Loucy (cell line): ENCODE measurements around the gene SLC29A4.
"Not testable (repeated sequence)": the region's sequence is repeated elsewhere in the genome, so short reads cannot be mapped to it uniquely, and the experiment has no call there.

Source experiments
- H2AFZ ChIP-seq: fragments of 200-600 bp; sonication (generic); 2 replicates; pipeline ENCODE4 v1.6.0; 2016; ENCODE audit warnings: antibody characterized with exemption, mild to moderate bottlenecking, low read length, moderate library complexity
- H3F3A ChIP-seq: fragments of 200-600 bp; 2 replicates; pipeline ENCODE4 v1.6.0; 2016; ENCODE audit warnings: antibody characterized with exemption, low read depth, mild to moderate bottlenecking
- H3K27me3 ChIP-seq: fragments of 200-600 bp; sonication (generic); 2 replicates; pipeline ENCODE4 v1.6.1; 2014; ENCODE audit warnings: low read length, mild to moderate bottlenecking; ENCODE audit not compliant: insufficient read depth, poor library complexity, severe bottlenecking
- H3K36me3 ChIP-seq: fragments of 200-600 bp; sonication (generic); 2 replicates; pipeline ENCODE4 v1.6.1; 2016; ENCODE audit warnings: low read length; ENCODE audit not compliant: insufficient read depth
- H3K4me1 ChIP-seq: fragments of 200-600 bp; sonication (generic); 2 replicates; pipeline ENCODE4 v1.5.1; 2014; ENCODE audit warnings: low read length, mild to moderate bottlenecking; ENCODE audit not compliant: insufficient read depth, poor library complexity, severe bottlenecking
- H3K4me2 ChIP-seq: fragments of 200-600 bp; sonication (generic); 2 replicates; pipeline ENCODE4 v1.6.0; 2014; ENCODE audit warnings: antibody characterized with exemption, low read length, low read depth, mild to moderate bottlenecking; ENCODE audit not compliant: poor library complexity, severe bottlenecking
- H3K4me3 ChIP-seq: fragments of 200-600 bp; sonication (generic); 2 replicates; pipeline ENCODE4 v1.5.1; 2014; ENCODE audit warnings: low read length, mild to moderate bottlenecking, mixed read lengths; ENCODE audit not compliant: poor library complexity, severe bottlenecking
- H3K79me2 ChIP-seq: fragments of 200-600 bp; sonication (generic); 2 replicates; pipeline ENCODE4 v1.6.1; 2014; ENCODE audit warnings: low read length; ENCODE audit not compliant: insufficient read depth
- H3K9ac ChIP-seq: fragments of 200-600 bp; sonication (generic); 2 replicates; pipeline ENCODE4 v1.6.0; 2014; ENCODE audit warnings: mild to moderate bottlenecking, low read depth, low read length, moderate library complexity; ENCODE audit not compliant: poor library complexity, severe bottlenecking
- H3K9me2 ChIP-seq: fragments of 200-600 bp; sonication (generic); replicated peaks from 2 replicates; pipeline ENCODE4 v1.6.1; 2016; ENCODE audit warnings: low read depth, low read length, mixed read lengths
- H3K9me3 ChIP-seq: fragments of 200-600 bp; sonication (generic); 2 replicates; pipeline ENCODE4 v1.6.1; 2014; ENCODE audit warnings: mild to moderate bottlenecking, antibody characterized with exemption, low read length, low read depth; ENCODE audit not compliant: insufficient read depth
- H4K20me1 ChIP-seq: fragments of 200-600 bp; sonication (generic); 2 replicates; pipeline ENCODE4 v1.6.0; 2014; ENCODE audit warnings: antibody characterized with exemption, low read length, mild to moderate bottlenecking; ENCODE audit not compliant: insufficient read depth, poor library complexity, severe bottlenecking
- EZH2phosphoT487 ChIP-seq: fragments of 200-600 bp; IDR thresholded peaks from 2 replicates; pipeline ENCODE4 v1.6.1; 2018; ENCODE audit warnings: antibody characterized with exemption, mild to moderate bottlenecking, moderate library complexity, borderline replicate concordance
- TF ChIP-seq, protein P1 (sequence below): fragments of 200-600 bp; sonication (generic); conservative IDR thresholded peaks from 2 replicates; pipeline ENCODE4 v1.5.1; 2014; ENCODE audit warnings: mild to moderate bottlenecking, antibody characterized with exemption, low read length

SLC29A4 gene

GRCh38 chr7:5320802-5321396, 38.2 kb downstream of the SLC29A4 start:
- no peaks in the 10 kb centered on the region for H3K27me3 ChIP-seq
- no peaks in the 10 kb centered on the region for H4K20me1 ChIP-seq
- TF ChIP-seq, protein P1, sequence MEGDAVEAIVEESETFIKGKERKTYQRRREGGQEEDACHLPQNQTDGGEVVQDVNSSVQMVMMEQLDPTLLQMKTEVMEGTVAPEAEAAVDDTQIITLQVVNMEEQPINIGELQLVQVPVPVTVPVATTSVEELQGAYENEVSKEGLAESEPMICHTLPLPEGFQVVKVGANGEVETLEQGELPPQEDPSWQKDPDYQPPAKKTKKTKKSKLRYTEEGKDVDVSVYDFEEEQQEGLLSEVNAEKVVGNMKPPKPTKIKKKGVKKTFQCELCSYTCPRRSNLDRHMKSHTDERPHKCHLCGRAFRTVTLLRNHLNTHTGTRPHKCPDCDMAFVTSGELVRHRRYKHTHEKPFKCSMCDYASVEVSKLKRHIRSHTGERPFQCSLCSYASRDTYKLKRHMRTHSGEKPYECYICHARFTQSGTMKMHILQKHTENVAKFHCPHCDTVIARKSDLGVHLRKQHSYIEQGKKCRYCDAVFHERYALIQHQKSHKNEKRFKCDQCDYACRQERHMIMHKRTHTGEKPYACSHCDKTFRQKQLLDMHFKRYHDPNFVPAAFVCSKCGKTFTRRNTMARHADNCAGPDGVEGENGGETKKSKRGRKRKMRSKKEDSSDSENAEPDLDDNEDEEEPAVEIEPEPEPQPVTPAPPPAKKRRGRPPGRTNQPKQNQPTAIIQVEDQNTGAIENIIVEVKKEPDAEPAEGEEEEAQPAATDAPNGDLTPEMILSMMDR = no peak
- TF ChIP-seq EZH2phosphoT487 = no peak
- no peaks in the 10 kb centered on the region for H3K79me2 ChIP-seq
- H3K9me3 ChIP-seq = peaks cover 9% of the 10 kb centered on the region; the same call in 1 of the 2 replicates
- H3K4me2 ChIP-seq = no peak overlapping the region
- peaks cover 54% of the 10 kb centered on the region for H3K36me3 ChIP-seq
- H3F3A ChIP-seq = no peaks in the 10 kb centered on the region
- no peaks in the 10 kb centered on the region for H3K9me2 ChIP-seq
- no peak overlapping the region for H2AFZ ChIP-seq
- no peak overlapping the region for H3K9ac ChIP-seq
- no peaks in the 10 kb centered on the region for H3K4me1 ChIP-seq
- no peak overlapping the region for H3K4me3 ChIP-seq

GRCh38 chr7:5322621-5323410, 40.1 kb downstream of the SLC29A4 start:
- H3K36me3 ChIP-seq = peaks cover 64% of the 10 kb centered on the region
- peaks cover 6% of the 10 kb centered on the region for H3K4me1 ChIP-seq
- no peaks in the 10 kb centered on the region for H3K9me2 ChIP-seq
- no peaks in the 10 kb centered on the region for H3K27me3 ChIP-seq
- H4K20me1 ChIP-seq = no peaks in the 10 kb centered on the region
- no peak overlapping the region for H2AFZ ChIP-seq
- peaks cover 4% of the 10 kb centered on the region; the same call in 1 of the 2 replicates for H3K79me2 ChIP-seq
- no peaks in the 10 kb centered on the region for H3F3A ChIP-seq
- H3K9ac ChIP-seq = no peak overlapping the region
- no peak overlapping the region for H3K4me2 ChIP-seq
- TF ChIP-seq EZH2phosphoT487 = no peak
- TF ChIP-seq, protein P1 = no peak
- H3K9me3 ChIP-seq = peaks cover 9% of the 10 kb centered on the region; the same call in 1 of the 2 replicates
- H3K4me3 ChIP-seq = no peak overlapping the region

DNA sequence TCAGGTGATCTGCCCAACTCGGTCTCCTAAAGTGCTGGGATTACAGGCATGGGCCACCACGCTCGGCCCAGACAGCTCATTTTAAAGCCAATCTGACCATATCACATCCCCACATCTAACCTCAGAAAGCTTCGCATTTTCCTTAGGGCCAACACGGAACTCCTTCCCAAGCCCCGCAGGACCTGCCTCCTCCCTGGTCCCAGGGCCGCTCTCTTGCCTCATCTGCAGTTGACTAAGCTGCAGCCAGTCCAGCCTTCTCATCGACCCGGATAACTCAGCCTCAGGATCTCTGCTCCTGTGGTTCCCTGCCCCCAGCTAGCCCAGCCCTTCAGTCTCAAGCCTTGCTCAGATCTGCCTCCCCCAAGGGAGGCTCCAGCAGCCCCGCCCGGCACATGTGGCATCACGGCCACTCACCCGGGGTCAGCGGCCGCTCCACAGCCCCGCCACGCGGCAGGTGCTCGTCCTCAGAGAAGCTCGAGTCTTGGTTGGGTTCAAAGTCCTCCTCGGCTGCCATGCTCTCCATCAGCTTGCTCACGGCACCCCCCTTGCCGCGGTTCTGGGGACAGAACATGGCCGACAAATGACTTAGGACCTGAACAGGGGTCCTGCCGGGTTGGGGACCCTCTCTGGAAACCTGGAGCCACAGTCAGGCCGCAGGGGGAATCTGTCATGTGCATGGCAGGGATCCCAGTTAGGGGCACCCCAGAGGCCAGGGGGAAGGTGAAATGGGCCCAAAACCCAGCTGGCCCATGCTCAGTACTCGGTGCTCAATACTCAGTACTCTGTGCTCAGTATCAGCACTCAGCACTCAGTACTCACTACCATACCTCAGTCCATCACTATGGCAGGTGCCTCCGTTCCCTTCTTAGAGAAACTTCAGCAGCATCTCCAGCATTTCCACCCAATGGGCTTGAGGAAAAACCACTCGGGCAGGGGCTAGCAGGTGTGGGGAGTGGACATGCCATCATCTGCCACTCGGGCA, 41.3 kb downstream of the SLC29A4 start:
- Histone ChIP-seq H3K36me3 (peaks cover 61% of the 10 kb centered on the region; the same call in 1 of the 2 replicates), H3K4me1 (peaks cover 10% of the 10 kb centered on the region)
- not testable (repeated sequence) for H2AFZ ChIP-seq, H3K9ac ChIP-seq, H3K4me2 ChIP-seq, H3K4me3 ChIP-seq, H4K20me1 ChIP-seq, H3K9me2 ChIP-seq, H3K27me3 ChIP-seq, H3K79me2 ChIP-seq, H3K9me3 ChIP-seq, H3F3A ChIP-seq
